ENCODE results near the gene ELL.

- TF ChIP-seq GATA2 (IDR thresholded peaks at IDR 0.05; ENCODE audit: low read depth, low read length) (no peak), GATA3 (IDR thresholded peaks at IDR 0.05; ENCODE audit: low read depth, low read length) (no peak)
Observed at GRCh38 chr19:18429717-18430416, 92.0 kb downstream of the ELL start.

Measured in SH-SY5Y (cell line).